HepG2 (cell line): ENCODE data around the gene LDAH. TPM values are rescaled to one million over a fixed set of nuclear protein-coding genes. Genes with fewer than 3 reads are reported as not detected.
A peak's percentile ranks its signal among the peaks of the same experiment; 100 is the strongest.

ENCODE experiments used
- CAMTA2 ChIP-seq: sonication (generic); formaldehyde crosslinking; IDR thresholded peaks from 2 replicates; pipeline ENCODE4 v1.4.0; 2020; ENCODE audit warnings: mild to moderate bottlenecking, missing genetic modification reagents, borderline replicate concordance
- CENPX ChIP-seq: sonication (generic); formaldehyde crosslinking; IDR thresholded peaks from 2 replicates; pipeline ENCODE4 v1.9.0; 2021; ENCODE audit warnings: mild to moderate bottlenecking, missing genetic modification reagents, moderate library complexity
- EP300 ChIP-seq, 3 experiments: sonication (generic) in 1 of 3; formaldehyde crosslinking in 1 of 3; IDR thresholded peaks; 2 replicates each; pipeline versions ENCODE4 v1.5.1 to v1.6.1; 2011 to 2020; ENCODE audit warnings: low read depth in 2 of 3, low read length in 2 of 3, borderline replicate concordance in 1 of 3, improper control_type of control experiment in 1 of 3, mild to moderate bottlenecking in 1 of 3, missing genetic modification reagents in 1 of 3, moderate library complexity in 1 of 3
- FOXO1 ChIP-seq: sonication (generic); formaldehyde crosslinking; IDR thresholded peaks from 2 replicates; pipeline ENCODE4 v1.4.0; 2020; ENCODE audit warnings: missing genetic modification reagents
- GLI4 ChIP-seq: sonication (generic); formaldehyde crosslinking; IDR thresholded peaks from 2 replicates; pipeline ENCODE4 v1.5.1; 2020; ENCODE audit warnings: missing genetic modification reagents, mild to moderate bottlenecking, moderate library complexity, borderline replicate concordance
- HMG20A ChIP-seq: IDR thresholded peaks from 2 replicates; pipeline ENCODE4 v1.6.1; 2016; ENCODE audit warnings: borderline replicate concordance
- MIXL1 ChIP-seq: IDR thresholded peaks from 2 replicates; pipeline ENCODE4 v1.6.1; 2016
- MLX ChIP-seq: IDR thresholded peaks from 2 replicates; pipeline ENCODE4 v1.6.1; 2016
- MYC ChIP-seq: sonication (generic); formaldehyde crosslinking; IDR thresholded peaks from 2 replicates; pipeline ENCODE4 v1.9.0; 2021; ENCODE audit warnings: missing genetic modification reagents, borderline replicate concordance
- MZF1 ChIP-seq: sonication (generic); formaldehyde crosslinking; IDR thresholded peaks from 2 replicates; pipeline ENCODE4 v1.8.1; 2023; ENCODE audit warnings: mild to moderate bottlenecking, missing genetic modification reagents, borderline replicate concordance
- PLSCR1 ChIP-seq: sonication (generic); formaldehyde crosslinking; IDR thresholded peaks from 2 replicates; pipeline ENCODE4 v1.5.0; 2020; ENCODE audit warnings: missing genetic modification reagents, mild to moderate bottlenecking, borderline replicate concordance
- RAD51 ChIP-seq: fragments of 450-650 bp; IDR thresholded peaks from 2 replicates; pipeline ENCODE4 v1.6.1; 2016; ENCODE audit warnings: borderline replicate concordance
- RFX5 ChIP-seq: IDR thresholded peaks from 2 replicates; pipeline ENCODE4 v1.6.1; 2011; ENCODE audit warnings: low read depth, low read length, improper control_type of control experiment
- TOPORS ChIP-seq: sonication (generic); formaldehyde crosslinking; IDR thresholded peaks from 2 replicates; pipeline ENCODE4 v1.8.0; 2023; ENCODE audit warnings: mild to moderate bottlenecking, missing genetic modification reagents
- ZBTB20 ChIP-seq: sonication (generic); formaldehyde crosslinking; IDR thresholded peaks from 2 replicates; pipeline ENCODE4 v1.8.1; 2023; ENCODE audit warnings: missing genetic modification reagents, low read depth, mild to moderate bottlenecking, borderline replicate concordance
- ZBTB44 ChIP-seq: sonication (generic); formaldehyde crosslinking; IDR thresholded peaks from 2 replicates; pipeline ENCODE4 v1.4.0; 2020; ENCODE audit warnings: missing genetic modification reagents
- ZNF274 ChIP-seq: sonication (generic); formaldehyde crosslinking; IDR thresholded peaks from 2 replicates; pipeline ENCODE4 v1.5.1; 2020; ENCODE audit warnings: mild to moderate bottlenecking, missing genetic modification reagents
- ZNF275 ChIP-seq: sonication (generic); formaldehyde crosslinking; IDR thresholded peaks from 2 replicates; pipeline ENCODE4 v1.8.0; 2022; ENCODE audit warnings: missing genetic modification reagents, mild to moderate bottlenecking, inconsistent platforms, borderline replicate concordance
- ZNF280D ChIP-seq: sonication (generic); formaldehyde crosslinking; IDR thresholded peaks from 2 replicates; pipeline ENCODE4 v1.5.1; 2020; ENCODE audit warnings: mild to moderate bottlenecking, missing genetic modification reagents
- ZNF326 ChIP-seq: sonication (generic); formaldehyde crosslinking; IDR thresholded peaks from 2 replicates; pipeline ENCODE4 v1.4.0; 2020; ENCODE audit warnings: missing genetic modification reagents, borderline replicate concordance
- ZNF709 ChIP-seq: sonication (generic); formaldehyde crosslinking; IDR thresholded peaks from 2 replicates; pipeline ENCODE4 v1.5.0; 2020; ENCODE audit warnings: mild to moderate bottlenecking, missing genetic modification reagents
- ZZZ3 ChIP-seq: sonication (generic); formaldehyde crosslinking; IDR thresholded peaks from 2 replicates; pipeline ENCODE4 v1.4.0; 2020; ENCODE audit warnings: missing genetic modification reagents, mild to moderate bottlenecking, borderline replicate concordance
- polyA plus RNA-seq, 8 experiments: library from polyadenylated mRNA; depleted of rRNA in 3 of 8; stranded (reverse) in 7 of 8; unstranded in 1 of 8; fragments of >200 nt; fragmentation: Illumina TruSeq in 4 of 8; extraction: Trizol in 4 of 8; gene quantifications; 2 replicates each; pipeline versions ENCODE4 v1.2.1 to v1.2.3, GENCODE V29; 2011 to 2016; ENCODE audit warnings: low read depth in 4 of 8, missing spikeins in 1 of 8, mixed read lengths in 1 of 8; ENCODE audit not compliant: insufficient read depth in 1 of 8
- total RNA-seq, 5 experiments: library from RNA; depleted of rRNA; stranded (reverse); fragments of >200 nt; fragmentation: Illumina TruSeq; extraction: Trizol; gene quantifications; 2 replicates each; pipeline ENCODE4 v1.2.3, GENCODE V29; 2016; ENCODE audit warnings: low read depth in 1 of 5

The LDAH gene
- total and polyA plus RNA-seq, 2 of the 13 experiments (the other 11 are each of a cell fraction or from before 2014, with no cell fraction given), result 28.8 to 46.2 TPM

- TF ChIP-seq PLSCR1 (CRISPR knock-in tag) (no peak), ZBTB44 (no peak), MIXL1 (CRISPR knock-in tag) (no peak), MZF1 (no peak), CENPX (no peak), FOXO1 (CRISPR knock-in tag) (peak; percentile 91), MYC (CRISPR knock-in tag) (no peak), ZNF280D (CRISPR knock-in tag) (no peak), ZNF274 (CRISPR knock-in tag) (no peak), HMG20A (CRISPR knock-in tag) (peak; percentile 92), ZNF709 (CRISPR knock-in tag) (peak; percentile 70; the same call in 1 of the 2 replicates), CAMTA2 (no peak), MLX (CRISPR knock-in tag) (peak; percentile 82), ZBTB20 (CRISPR knock-in tag) (no peak; the same call in 1 of the 2 replicates), TOPORS (no peak), ZNF275 (CRISPR knock-in tag) (no peak; the same call in 1 of the 2 replicates), ZNF326 (no peak), GLI4 (CRISPR knock-in tag) (no peak), ZZZ3 (CRISPR knock-in tag) (peak; percentile 60; the same call in 1 of the 2 replicates), EP300 (IDR thresholded peaks at IDR 0.05; ENCODE audit: low read depth in 2 of 2, low read length in 2 of 2) (peak; percentile 69 to 92; a peak in 2 of 4 replicates), EP300 (CRISPR knock-in tag; IDR thresholded peaks at IDR 0.05; ENCODE audit: borderline replicate concordance) (peak; percentile 67; the same call in 1 of the 2 replicates), RFX5 (no peak), RAD51 (no peak)
Measured at GRCh38 chr2:20728114-20728758, 94.7 kb downstream of the LDAH start (continued).
